HCT116 (cell line): ENCODE data around the gene GNG4. TPM values are rescaled to one million over a fixed set of nuclear protein-coding genes. Genes with fewer than 3 reads are reported as not detected.

Experiments
- ATAC-seq: fragments of 200-7000 bp; cut with Tn5 transposase; 2 replicates; pipeline ENCODE4 v1.9.1; 2020; ENCODE audit warnings: mild to moderate bottlenecking, moderate library complexity
- BruUV-seq: library from RNA; stranded (reverse); fragments of 400-500 nt; replicated peaks from 2 replicates; lab custom pipeline; 2021; lab: Mats Ljungman, UMichigan
- CTCF ChIA-PET: fragments of 300-600 bp; sonication (Branson Sonifier 250); formaldehyde crosslinking; loops from one replicate; lab custom pipeline; 2021; ENCODE audit warnings: antibody characterized with exemption; lab: Charles Lee
- POLR2A ChIA-PET: fragments of 300-600, 350-600 bp; sonication (Branson Sonifier 250); formaldehyde crosslinking; loops from one replicate; lab custom pipeline; 2021; ENCODE audit warnings: antibody characterized with exemption; lab: Charles Lee
- RAD21 ChIA-PET, 2 experiments: fragments of 300-600 bp; sonication (Branson Sonifier 250); formaldehyde crosslinking; loops; one replicate each; lab custom pipeline; 2023; ENCODE audit warnings: low total read pairs in 2 of 2; ENCODE audit not compliant: uncharacterized antibody in 2 of 2, unreplicated experiment in 2 of 2, low non-redundant PET in 1 of 2; lab: Charles Lee
- DNase-seq: peaks from one replicate; pipeline ENCODE4 v3.0.0-alpha.2; 2010; ENCODE audit warnings: low read depth, low spot score
- H2AFZ ChIP-seq: fragments of 200-600 bp; shearing (Covaris generic), sonication (generic); 2 replicates; pipeline ENCODE4 v1.6.1; 2017; ENCODE audit warnings: low read depth, mixed run types, mixed read lengths, antibody characterized with exemption, low read length; ENCODE audit not compliant: poor library complexity, severe bottlenecking
- H3K27ac ChIP-seq: 2 replicates; pipeline ENCODE4 v1.5.1; 2012; ENCODE audit warnings: low read depth, low read length
- H3K27me3 ChIP-seq: fragments of 200-600 bp; sonication (generic); 2 replicates; pipeline ENCODE4 v1.6.1; 2016; ENCODE audit warnings: mixed run types, low read length, mixed read lengths; ENCODE audit not compliant: insufficient read depth
- H3K36me3 ChIP-seq, 2 experiments: fragments of 200-500 bp in 1 of 2; fragments of 200-600 bp in 1 of 2; sonication (Bioruptor generic) in 1 of 2; sonication (generic) in 1 of 2; 2 replicates each; pipeline versions ENCODE4 v1.5.1 to v1.6.1; 2014 to 2016; ENCODE audit warnings: low read length in 2 of 2, inconsistent platforms in 1 of 2, mixed read lengths in 1 of 2, mixed run types in 1 of 2; ENCODE audit not compliant: insufficient read depth in 2 of 2, control insufficient read depth in 1 of 2
- H3K4me1 ChIP-seq, 2 experiments: fragments of 200-600 bp in 1 of 2; sonication (generic) in 1 of 2; 2 replicates each; pipeline versions ENCODE4 v1.5.1 to v1.6.1; 2012 to 2017; ENCODE audit warnings: low read length in 2 of 2, inconsistent platforms in 1 of 2, mild to moderate bottlenecking in 1 of 2, mixed read lengths in 1 of 2, mixed run types in 1 of 2, moderate library complexity in 1 of 2; ENCODE audit not compliant: insufficient read depth in 2 of 2, control insufficient read depth in 1 of 2
- H3K4me2 ChIP-seq: fragments of 200-600 bp; sonication (generic); 2 replicates; pipeline ENCODE4 v1.6.1; 2017; ENCODE audit warnings: mixed run types, low read length, mixed read lengths
- H3K4me3 ChIP-seq, 2 experiments: fragments of 200-600 bp in 1 of 2; sonication (generic) in 1 of 2; replicated peaks in 1 of 2; 2 replicates each; pipeline ENCODE4 v1.5.1; 2011 to 2016; ENCODE audit warnings: low read length in 2 of 2, control low read depth in 1 of 2, low read depth in 1 of 2, mild to moderate bottlenecking in 1 of 2, mixed read lengths in 1 of 2, mixed run types in 1 of 2
- H3K79me2 ChIP-seq: fragments of 200-600 bp; sonication (generic); 2 replicates; pipeline ENCODE4 v1.6.1; 2017; ENCODE audit warnings: mild to moderate bottlenecking, mixed run types, low read length, moderate library complexity, mixed read lengths; ENCODE audit not compliant: insufficient read depth
- H3K9ac ChIP-seq: fragments of 200-600 bp; sonication (generic); 2 replicates; pipeline ENCODE4 v1.6.1; 2016; ENCODE audit warnings: low read length, mixed read lengths
- H3K9me2 ChIP-seq: fragments of 200-600 bp; sonication (generic), shearing (Covaris generic); 2 replicates; pipeline ENCODE4 v1.6.1; 2017; ENCODE audit warnings: mixed run types, mild to moderate bottlenecking, moderate library complexity; ENCODE audit not compliant: insufficient read depth
- H3K9me3 ChIP-seq, 2 experiments: fragments of 200-500 bp in 1 of 2; fragments of 200-600 bp in 1 of 2; sonication (Bioruptor generic) in 1 of 2; sonication (generic) in 1 of 2; 2 replicates each; pipeline ENCODE4 v1.6.1; 2014 to 2017; ENCODE audit warnings: low read length in 2 of 2, mixed read lengths in 2 of 2, inconsistent platforms in 1 of 2, low read depth in 1 of 2, mild to moderate bottlenecking in 1 of 2, mixed run types in 1 of 2, moderate library complexity in 1 of 2; ENCODE audit not compliant: control insufficient read depth in 1 of 2, insufficient read depth in 1 of 2
- H4K20me1 ChIP-seq: fragments of 200-600 bp; sonication (generic), shearing (Covaris generic); 2 replicates; pipeline ENCODE4 v1.6.1; 2017; ENCODE audit warnings: mixed run types, mild to moderate bottlenecking, moderate library complexity; ENCODE audit not compliant: insufficient read depth
- ATF3 ChIP-seq: IDR thresholded peaks from 2 replicates; pipeline ENCODE4 v1.6.1; 2012
- EGR1 ChIP-seq: IDR thresholded peaks from 2 replicates; pipeline ENCODE4 v1.6.1; 2012; ENCODE audit warnings: low read depth
- FOSL1 ChIP-seq: IDR thresholded peaks from 2 replicates; pipeline ENCODE4 v1.6.1; 2012; ENCODE audit warnings: low read depth
- TCF7L2 ChIP-seq: IDR thresholded peaks from 2 replicates; pipeline ENCODE4 v1.7.0; 2011; ENCODE audit warnings: borderline replicate concordance, inconsistent platforms; ENCODE audit not compliant: insufficient read depth, insufficient read length; ENCODE audit errors: extremely low read depth
- ZNF274 ChIP-seq: fragments of 200-500 bp; sonication (Bioruptor generic); IDR thresholded peaks from 2 replicates; pipeline ENCODE4 v1.6.1; 2014; ENCODE audit warnings: mild to moderate bottlenecking, low read depth, low read length, inconsistent platforms
- intact Hi-C: fragments of 100-400 bp; cut with micrococcal nuclease; formaldehyde crosslinking; loops from 2 replicates; pipeline ENCODE4 v1.10.0; 2022
- total RNA-seq: library from RNA; stranded (reverse); gene quantifications from one replicate; pipeline ENCODE4 v1.2.1, GENCODE V29; 2021; ENCODE audit not compliant: unreplicated experiment
- TF ChIP-seq, protein P1 (sequence below): IDR thresholded peaks from 2 replicates; pipeline ENCODE4 v1.6.1; 2011; ENCODE audit warnings: mild to moderate bottlenecking, low read length, moderate library complexity; ENCODE audit not compliant: insufficient replicate concordance; ENCODE audit errors: extremely low read depth
- TF ChIP-seq, protein P2 (sequence below): IDR thresholded peaks from 2 replicates; pipeline ENCODE4 v1.6.1; 2012; ENCODE audit warnings: low read depth

Gene GNG4
- total RNA-seq, 1 experiment from 2014 or later, result 10.6 TPM

- intact Hi-C loops, result no loop called here
- RAD21 ChIA-PET, result no interaction called here
- Histone ChIP-seq H3K4me2 (no peak overlapping the region), H3K9me2 (no peaks in the 10 kb centered on the region), H4K20me1 (no peaks in the 10 kb centered on the region), H3K4me3 (no peak overlapping the region), H2AFZ (no peak overlapping the region), H3K27me3 (no peaks in the 10 kb centered on the region), H3K4me1 (peaks cover 2 to 9% of the 10 kb centered on the region in 2 experiments; a peak in 3 of 4 replicates), H3K79me2 (no peaks in the 10 kb centered on the region), H3K27ac (no peak overlapping the region), H3K9ac (no peak overlapping the region), H3K9me3 (no peaks in the 10 kb centered on the region), H3K36me3 (no peaks in the 10 kb centered on the region)
- no TSS peak for BruUV-seq
- TF ChIP-seq, protein P1, sequence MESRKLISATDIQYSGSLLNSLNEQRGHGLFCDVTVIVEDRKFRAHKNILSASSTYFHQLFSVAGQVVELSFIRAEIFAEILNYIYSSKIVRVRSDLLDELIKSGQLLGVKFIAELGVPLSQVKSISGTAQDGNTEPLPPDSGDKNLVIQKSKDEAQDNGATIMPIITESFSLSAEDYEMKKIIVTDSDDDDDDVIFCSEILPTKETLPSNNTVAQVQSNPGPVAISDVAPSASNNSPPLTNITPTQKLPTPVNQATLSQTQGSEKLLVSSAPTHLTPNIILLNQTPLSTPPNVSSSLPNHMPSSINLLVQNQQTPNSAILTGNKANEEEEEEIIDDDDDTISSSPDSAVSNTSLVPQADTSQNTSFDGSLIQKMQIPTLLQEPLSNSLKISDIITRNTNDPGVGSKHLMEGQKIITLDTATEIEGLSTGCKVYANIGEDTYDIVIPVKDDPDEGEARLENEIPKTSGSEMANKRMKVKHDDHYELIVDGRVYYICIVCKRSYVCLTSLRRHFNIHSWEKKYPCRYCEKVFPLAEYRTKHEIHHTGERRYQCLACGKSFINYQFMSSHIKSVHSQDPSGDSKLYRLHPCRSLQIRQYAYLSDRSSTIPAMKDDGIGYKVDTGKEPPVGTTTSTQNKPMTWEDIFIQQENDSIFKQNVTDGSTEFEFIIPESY, result no peak
- no peak for TF ChIP-seq ATF3
- CTCF ChIA-PET, result interaction anchor here (1.0 kb wide), 2 partner anchors 13 to 71 kb away, joined by 3 to 4 read pairs; no protein-coding TSS in a partner anchor
- ATAC-seq (no peak), DNase-seq (no peak)
- POLR2A ChIA-PET, result no interaction called here
Measured at GRCh38 chr1:235527196-235527814, 122.3 kb downstream of the GNG4 start.

DNA sequence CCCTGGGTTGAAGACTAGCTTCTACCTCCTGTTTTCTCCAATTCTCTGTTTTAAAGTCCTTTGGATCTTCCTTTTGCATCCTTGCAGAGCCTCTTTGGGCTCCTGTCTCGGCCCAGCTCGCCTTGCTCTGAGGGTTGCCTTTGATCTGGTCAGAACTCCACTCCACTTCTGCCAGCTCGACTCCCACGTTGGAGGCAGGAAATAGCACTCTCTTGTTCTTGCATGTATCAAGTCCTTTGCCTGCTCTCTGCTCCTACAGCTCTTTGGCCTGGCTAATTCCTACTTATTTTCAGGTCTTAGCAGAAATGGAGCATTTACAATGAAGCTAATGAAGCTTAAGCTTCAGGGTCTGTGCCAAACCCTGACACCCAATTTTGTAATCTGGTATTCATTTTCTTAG lies 124.3 kb downstream of the GNG4 start:
- Histone ChIP-seq H3K27me3 (no peaks in the 10 kb centered on the region), H3K9ac (no peak overlapping the region), H3K27ac (no peak overlapping the region), H3K4me1 (no peaks in the 10 kb centered on the region), H3K4me2 (no peak overlapping the region), H3K36me3 (no peaks in the 10 kb centered on the region), H3K9me3 (no peaks in the 10 kb centered on the region), H4K20me1 (no peaks in the 10 kb centered on the region), H3K79me2 (no peaks in the 10 kb centered on the region), H3K9me2 (no peaks in the 10 kb centered on the region), H3K4me3 (no peak overlapping the region), H2AFZ (no peak overlapping the region)
- intact Hi-C loops, result no loop called here
- ATAC-seq, result no peak
- RAD21 ChIA-PET, result no interaction called here
- TF ChIP-seq ZNF274, result no peak
- TF ChIP-seq TCF7L2, result no peak
- no peak for TF ChIP-seq FOSL1
- TF ChIP-seq, protein P2, sequence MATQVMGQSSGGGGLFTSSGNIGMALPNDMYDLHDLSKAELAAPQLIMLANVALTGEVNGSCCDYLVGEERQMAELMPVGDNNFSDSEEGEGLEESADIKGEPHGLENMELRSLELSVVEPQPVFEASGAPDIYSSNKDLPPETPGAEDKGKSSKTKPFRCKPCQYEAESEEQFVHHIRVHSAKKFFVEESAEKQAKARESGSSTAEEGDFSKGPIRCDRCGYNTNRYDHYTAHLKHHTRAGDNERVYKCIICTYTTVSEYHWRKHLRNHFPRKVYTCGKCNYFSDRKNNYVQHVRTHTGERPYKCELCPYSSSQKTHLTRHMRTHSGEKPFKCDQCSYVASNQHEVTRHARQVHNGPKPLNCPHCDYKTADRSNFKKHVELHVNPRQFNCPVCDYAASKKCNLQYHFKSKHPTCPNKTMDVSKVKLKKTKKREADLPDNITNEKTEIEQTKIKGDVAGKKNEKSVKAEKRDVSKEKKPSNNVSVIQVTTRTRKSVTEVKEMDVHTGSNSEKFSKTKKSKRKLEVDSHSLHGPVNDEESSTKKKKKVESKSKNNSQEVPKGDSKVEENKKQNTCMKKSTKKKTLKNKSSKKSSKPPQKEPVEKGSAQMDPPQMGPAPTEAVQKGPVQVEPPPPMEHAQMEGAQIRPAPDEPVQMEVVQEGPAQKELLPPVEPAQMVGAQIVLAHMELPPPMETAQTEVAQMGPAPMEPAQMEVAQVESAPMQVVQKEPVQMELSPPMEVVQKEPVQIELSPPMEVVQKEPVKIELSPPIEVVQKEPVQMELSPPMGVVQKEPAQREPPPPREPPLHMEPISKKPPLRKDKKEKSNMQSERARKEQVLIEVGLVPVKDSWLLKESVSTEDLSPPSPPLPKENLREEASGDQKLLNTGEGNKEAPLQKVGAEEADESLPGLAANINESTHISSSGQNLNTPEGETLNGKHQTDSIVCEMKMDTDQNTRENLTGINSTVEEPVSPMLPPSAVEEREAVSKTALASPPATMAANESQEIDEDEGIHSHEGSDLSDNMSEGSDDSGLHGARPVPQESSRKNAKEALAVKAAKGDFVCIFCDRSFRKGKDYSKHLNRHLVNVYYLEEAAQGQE, result no peak
- TF ChIP-seq EGR1, result no peak
- CTCF ChIA-PET, result interaction anchor here (1.7 kb wide), 1 partner anchor 11 kb away, joined by 4 read pairs; no protein-coding TSS in a partner anchor
- no peak for DNase-seq
- BruUV-seq, result no TSS peak
- POLR2A ChIA-PET, result no interaction called here
